Epithelial cell of prostate (primary cell): ENCODE results near the gene OR2T5.
"Not testable (repeated sequence)": the region's sequence is repeated elsewhere in the genome, so short reads cannot be mapped to it uniquely, and the experiment has no call there.

Source experiments
- DNase-seq: peaks from one replicate; pipeline ENCODE4 v3.0.0-alpha.2; 2011; ENCODE audit warnings: low read depth, low spot score
- H3K27ac ChIP-seq: fragments of 450-650 bp; 2 replicates; pipeline ENCODE4 v1.5.1; 2017; ENCODE audit warnings: mild to moderate bottlenecking

The OR2T5 gene

DNA sequence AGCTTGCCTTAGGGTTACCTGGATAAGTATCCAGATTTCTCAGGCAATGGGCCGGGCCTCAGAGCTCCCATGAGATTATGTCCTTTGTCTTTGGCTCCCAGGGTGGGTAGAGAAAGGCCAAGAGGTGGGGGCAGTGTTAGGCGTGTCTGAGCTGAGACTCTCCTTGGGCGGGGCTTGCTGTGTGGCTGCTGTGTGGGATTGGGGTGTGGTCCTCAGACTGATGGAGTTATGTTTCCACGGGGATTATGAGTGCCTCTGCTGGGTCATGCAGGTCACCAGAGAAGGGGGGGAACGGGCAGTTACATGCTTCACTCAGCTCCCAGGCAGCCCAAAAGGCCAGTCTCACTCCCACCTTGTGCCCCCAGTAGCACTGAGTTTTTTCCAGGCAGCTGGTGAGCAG, 8.3 kb downstream of the OR2T5 start:
- DNase-seq, H3K27ac ChIP-seq: not testable (repeated sequence)

GRCh38 chr1:248500305-248501035, 12.1 kb downstream of the OR2T5 start:
- H3K27ac ChIP-seq, DNase-seq: not testable (repeated sequence)

GRCh38 chr1:248507773-248508172, 19.4 kb downstream of the OR2T5 start, which contains the start of gene OR2G6:
OR2G6 (plus strand) TSS chr1:248508073; CDS start chr1:248521647, 13,574 bp downstream.
- not testable (repeated sequence) for H3K27ac ChIP-seq, DNase-seq

- not testable (repeated sequence) for DNase-seq, H3K27ac ChIP-seq
Observed at GRCh38 chr1:248510217-248510616, 21.8 kb downstream of the OR2T5 start.

GRCh38 chr1:248521856-248522255, 33.5 kb downstream of the OR2T5 start:
- DNase-seq = no peak
- H3K27ac ChIP-seq = no peak overlapping the region

- H3K27ac ChIP-seq, DNase-seq: not testable (repeated sequence)
Observed at GRCh38 chr1:248537449-248537848, 49.1 kb downstream of the OR2T5 start.
